Neuron (in vitro differentiated cells): Measurements from ENCODE around the gene MGLL.

Experiments
- H2AFZ ChIP-seq: one replicate; pipeline ENCODE4 v1.6.1; 2013; ENCODE audit warnings: low read depth, mild to moderate bottlenecking, inconsistent platforms, low read length, moderate library complexity
- H3K27me3 ChIP-seq: one replicate; pipeline ENCODE4 v1.6.1; 2013; ENCODE audit warnings: low read length; ENCODE audit not compliant: insufficient read depth
- H3K36me3 ChIP-seq: one replicate; pipeline ENCODE4 v1.6.1; 2013; ENCODE audit warnings: low read length; ENCODE audit not compliant: insufficient read depth
- H3K4me1 ChIP-seq: one replicate; pipeline ENCODE4 v1.6.1; 2013; ENCODE audit warnings: low read length; ENCODE audit not compliant: insufficient read depth
- H3K4me3 ChIP-seq: 2 replicates; pipeline ENCODE4 v1.5.1; 2013; ENCODE audit warnings: mild to moderate bottlenecking, low read length, moderate library complexity
- H3K9me3 ChIP-seq: one replicate; pipeline ENCODE4 v1.6.1; 2013; ENCODE audit warnings: low read length

MGLL gene

DNA sequence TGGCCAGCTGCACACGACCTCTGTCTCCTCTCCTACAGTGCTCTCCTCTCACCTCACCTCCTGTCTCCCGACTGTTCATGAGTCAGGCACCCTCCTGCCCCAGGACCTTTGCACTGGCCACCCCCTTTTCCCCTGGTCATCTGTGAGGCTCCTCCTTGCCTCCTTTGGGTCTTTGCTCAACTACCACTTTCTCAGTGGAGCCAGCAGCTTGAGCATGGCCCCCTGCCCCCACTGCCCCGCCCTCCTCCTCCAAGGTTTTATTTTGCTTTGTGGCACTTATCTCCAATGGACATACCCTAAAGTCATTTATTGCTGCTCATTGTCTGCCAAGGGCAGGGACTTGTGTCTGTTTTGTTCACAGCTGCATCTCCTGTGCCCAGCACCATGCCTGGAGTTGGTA, 64.3 kb downstream of the MGLL start:
- no peak overlapping the region for H3K4me3 ChIP-seq
- no peaks in the 10 kb centered on the region for H3K4me1 ChIP-seq
- peaks cover 21% of the 10 kb centered on the region for H3K27me3 ChIP-seq
- H2AFZ ChIP-seq: no peak overlapping the region
- H3K9me3 ChIP-seq: no peaks in the 10 kb centered on the region
- H3K36me3 ChIP-seq: no peaks in the 10 kb centered on the region

DNA sequence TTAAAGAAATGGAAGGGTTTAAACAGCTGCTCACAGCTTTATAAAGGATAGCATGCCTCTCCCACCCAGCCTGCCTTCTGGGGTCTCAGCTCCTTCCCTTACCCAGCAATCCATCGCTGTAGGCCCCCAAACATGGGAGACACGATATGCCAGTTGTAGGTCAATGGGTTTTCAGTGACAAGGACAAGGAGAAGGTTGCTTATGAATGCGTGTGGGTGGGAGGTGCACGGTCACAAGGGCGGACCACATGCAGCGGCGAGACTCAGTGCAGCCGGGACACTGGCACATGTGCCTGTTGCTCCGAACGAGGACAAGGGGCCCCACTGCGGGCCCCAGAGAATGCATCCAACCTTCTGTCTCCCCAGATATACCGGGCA, 67.0 kb downstream of the MGLL start:
- Histone ChIP-seq H3K9me3 (no peaks in the 10 kb centered on the region), H3K27me3 (peaks cover 10% of the 10 kb centered on the region), H2AFZ (no peak overlapping the region), H3K4me1 (no peaks in the 10 kb centered on the region), H3K36me3 (no peaks in the 10 kb centered on the region), H3K4me3 (no peak overlapping the region)

DNA sequence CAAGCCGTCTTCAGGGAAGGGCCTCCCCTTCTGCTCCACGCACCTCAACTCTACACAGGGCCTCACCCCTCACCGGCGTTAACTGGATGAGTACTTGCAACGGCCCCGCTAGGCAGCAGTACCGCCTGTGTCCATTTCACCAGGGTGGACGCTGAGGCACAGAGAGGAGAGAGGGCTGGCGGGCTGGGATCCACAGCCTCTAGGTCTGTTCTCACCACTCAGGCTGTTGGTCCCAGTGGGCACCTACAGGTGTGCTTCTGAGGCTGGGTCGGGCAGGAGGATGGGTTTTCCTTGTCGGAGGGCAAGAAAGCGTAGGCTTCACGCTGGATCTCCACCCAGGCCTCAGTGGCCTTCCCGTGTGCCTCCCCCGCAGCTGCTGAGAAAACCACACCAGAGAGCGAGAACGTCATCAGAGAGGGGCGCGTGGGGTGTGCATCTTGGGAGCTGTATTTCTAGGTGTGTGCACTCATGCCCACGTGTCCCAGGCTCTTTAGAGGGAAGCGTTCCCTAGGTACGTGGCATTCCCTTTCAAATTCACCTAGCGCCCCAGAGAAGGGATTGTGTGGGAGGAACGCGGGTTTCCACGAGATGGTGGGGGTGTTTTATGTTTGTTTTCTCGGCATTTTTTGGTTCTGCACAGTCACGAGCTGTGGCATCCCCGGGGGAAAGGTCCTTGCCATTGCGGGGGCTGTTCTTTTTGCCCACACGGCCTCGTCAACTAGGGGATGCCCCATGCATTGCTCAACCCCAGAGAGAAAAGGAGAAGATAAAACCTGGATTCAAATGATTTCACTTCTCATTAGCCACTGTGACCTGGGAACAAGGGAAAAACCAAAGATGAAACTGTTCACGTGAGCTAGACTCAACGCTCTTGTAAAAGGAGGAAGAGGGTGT, 67.7 kb downstream of the MGLL start:
- Histone ChIP-seq H2AFZ (no peak overlapping the region), H3K9me3 (no peaks in the 10 kb centered on the region), H3K27me3 (peaks cover 10% of the 10 kb centered on the region), H3K36me3 (no peaks in the 10 kb centered on the region), H3K4me3 (no peak overlapping the region), H3K4me1 (no peaks in the 10 kb centered on the region)

DNA sequence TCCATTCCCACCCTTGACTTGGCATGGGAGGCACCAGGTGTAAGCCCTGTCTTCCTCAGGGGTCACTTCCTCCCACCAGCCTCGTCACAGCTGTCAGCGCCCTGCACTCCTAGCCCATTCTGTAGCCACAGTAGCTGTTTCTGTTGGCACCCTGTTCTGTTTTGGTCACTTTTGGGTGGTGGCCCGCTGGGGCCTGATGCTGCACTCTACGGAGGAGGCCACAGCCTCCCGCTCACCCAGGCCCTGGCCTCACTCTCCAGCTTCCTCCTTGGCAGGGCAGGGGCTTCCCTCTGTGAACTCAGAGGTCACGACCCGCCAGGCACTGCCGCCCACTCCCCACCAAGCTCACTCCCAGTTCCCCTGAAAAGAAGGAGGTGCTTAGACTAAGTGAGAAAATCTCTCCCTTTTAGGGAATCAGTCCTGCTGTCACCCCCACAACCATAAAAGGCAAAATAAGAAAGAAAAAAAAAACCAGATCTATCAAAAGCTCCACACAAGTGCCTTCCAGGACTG, 68.4 kb downstream of the MGLL start:
- no peaks in the 10 kb centered on the region for H3K9me3 ChIP-seq
- no peaks in the 10 kb centered on the region for H3K4me1 ChIP-seq
- H3K36me3 ChIP-seq: no peaks in the 10 kb centered on the region
- no peak overlapping the region for H3K4me3 ChIP-seq
- no peak overlapping the region for H2AFZ ChIP-seq
- peaks cover 6% of the 10 kb centered on the region for H3K27me3 ChIP-seq

DNA sequence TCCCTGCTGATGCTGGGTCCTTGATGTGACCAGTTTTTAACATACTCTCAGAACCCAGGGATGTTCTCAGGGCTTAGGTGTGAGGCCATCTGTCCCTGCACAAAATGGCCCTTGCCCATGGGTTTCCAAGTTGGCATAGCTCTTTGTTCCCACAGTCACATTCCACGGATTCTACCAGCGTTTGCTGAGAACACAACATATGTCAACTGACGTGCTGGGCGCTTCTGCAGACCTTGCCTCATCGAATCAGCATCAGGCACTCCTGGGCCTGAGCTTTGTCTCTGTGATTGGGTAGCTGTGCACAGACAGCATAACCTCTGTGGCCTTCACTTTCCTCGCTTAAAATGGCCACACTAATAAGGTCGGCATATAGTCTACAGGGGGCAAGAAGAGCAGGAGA, 69.0 kb downstream of the MGLL start:
- Histone ChIP-seq H3K4me3 (no peak overlapping the region), H3K9me3 (no peaks in the 10 kb centered on the region), H3K27me3 (peaks cover 6% of the 10 kb centered on the region), H3K36me3 (no peaks in the 10 kb centered on the region), H2AFZ (no peak overlapping the region), H3K4me1 (no peaks in the 10 kb centered on the region)

DNA sequence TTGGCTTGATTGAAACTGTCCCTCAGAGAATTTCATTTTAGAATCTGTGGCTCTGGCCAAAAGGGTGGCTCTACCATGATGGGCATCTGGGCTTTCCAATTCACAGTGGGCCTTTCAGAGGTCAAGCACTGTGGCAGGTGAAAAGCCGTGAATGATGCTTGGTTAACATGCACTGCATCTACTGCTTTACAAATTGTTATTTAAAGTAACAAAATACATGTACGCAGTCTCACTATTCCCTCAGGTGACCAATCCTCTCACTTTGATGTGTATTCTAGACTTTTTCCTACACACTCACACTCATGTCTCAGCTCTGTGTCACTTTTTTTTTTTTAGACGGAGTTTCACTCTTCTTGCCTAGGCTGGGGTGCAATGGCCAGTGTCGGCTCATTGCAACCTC, 70.5 kb downstream of the MGLL start:
- H3K4me1 ChIP-seq: no peaks in the 10 kb centered on the region
- no peak overlapping the region for H2AFZ ChIP-seq
- H3K4me3 ChIP-seq: no peak overlapping the region
- H3K9me3 ChIP-seq: no peaks in the 10 kb centered on the region
- no peaks in the 10 kb centered on the region for H3K36me3 ChIP-seq
- H3K27me3 ChIP-seq: peaks cover 3% of the 10 kb centered on the region

DNA sequence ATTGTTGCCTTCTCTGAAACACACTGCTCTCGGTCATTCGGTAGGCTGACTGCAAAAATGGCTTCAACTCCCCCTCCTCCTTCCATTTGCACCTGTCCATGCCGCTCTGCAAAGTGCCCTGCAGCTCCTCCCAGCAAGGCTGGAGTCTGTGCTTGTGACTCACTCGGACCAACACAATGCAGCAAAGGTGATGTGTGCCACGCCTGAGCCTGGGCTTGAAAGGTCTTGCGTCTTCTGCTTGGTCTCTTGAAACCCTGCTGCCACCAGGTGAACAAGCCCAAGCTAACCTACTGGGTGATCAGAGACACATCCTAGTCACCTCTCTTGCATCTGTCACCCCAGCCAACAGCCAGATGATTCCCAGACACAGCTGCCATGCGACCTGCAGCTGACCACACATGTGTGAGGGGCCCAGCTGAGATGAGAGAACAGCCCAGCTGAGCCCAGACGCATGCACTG, 71.1 kb downstream of the MGLL start:
- no peak overlapping the region for H2AFZ ChIP-seq
- peaks cover 3% of the 10 kb centered on the region for H3K27me3 ChIP-seq
- no peaks in the 10 kb centered on the region for H3K36me3 ChIP-seq
- no peak overlapping the region for H3K4me3 ChIP-seq
- H3K4me1 ChIP-seq: no peaks in the 10 kb centered on the region
- no peaks in the 10 kb centered on the region for H3K9me3 ChIP-seq

DNA sequence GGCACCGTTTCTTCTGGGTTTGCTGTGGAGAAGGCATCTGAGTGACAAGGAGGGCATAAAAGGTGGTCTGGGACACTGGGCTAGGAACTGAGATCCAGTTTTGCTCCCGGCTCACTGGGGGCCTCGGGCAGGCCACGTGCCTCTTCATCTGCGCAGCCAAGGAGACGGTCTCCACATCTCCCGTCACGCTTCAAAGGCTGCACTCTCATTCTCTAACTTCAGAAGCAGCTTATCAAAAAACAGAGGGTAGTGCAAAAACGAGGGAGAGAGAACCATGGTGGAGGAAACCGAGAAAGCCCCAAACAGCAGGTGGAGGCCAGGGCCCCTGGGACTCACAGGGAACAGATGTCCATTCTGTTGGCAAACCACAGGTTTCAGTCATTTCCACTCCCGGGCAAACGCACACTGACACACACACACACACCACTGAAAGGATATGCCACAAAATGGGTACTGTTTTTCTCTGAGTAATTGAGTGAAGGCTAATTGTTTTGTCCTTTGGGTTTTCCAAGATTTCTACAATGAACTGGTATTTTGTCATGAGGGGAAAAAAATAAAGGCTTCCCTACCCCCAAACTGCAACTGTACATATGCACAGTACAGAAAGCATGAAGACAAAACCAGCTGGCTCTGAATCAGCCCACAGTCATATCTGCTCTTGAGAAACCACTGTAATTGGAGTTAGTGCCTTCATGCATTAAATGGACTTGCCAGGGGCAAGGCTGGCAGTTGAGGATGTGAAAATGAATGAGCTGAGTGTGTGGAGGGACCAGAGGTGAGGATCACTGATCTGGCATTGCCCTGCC, 71.9 kb downstream of the MGLL start:
- Histone ChIP-seq H3K27me3 (peaks cover 3% of the 10 kb centered on the region), H3K9me3 (no peaks in the 10 kb centered on the region), H3K4me1 (no peaks in the 10 kb centered on the region), H3K4me3 (no peak overlapping the region), H2AFZ (no peak overlapping the region), H3K36me3 (no peaks in the 10 kb centered on the region)

DNA sequence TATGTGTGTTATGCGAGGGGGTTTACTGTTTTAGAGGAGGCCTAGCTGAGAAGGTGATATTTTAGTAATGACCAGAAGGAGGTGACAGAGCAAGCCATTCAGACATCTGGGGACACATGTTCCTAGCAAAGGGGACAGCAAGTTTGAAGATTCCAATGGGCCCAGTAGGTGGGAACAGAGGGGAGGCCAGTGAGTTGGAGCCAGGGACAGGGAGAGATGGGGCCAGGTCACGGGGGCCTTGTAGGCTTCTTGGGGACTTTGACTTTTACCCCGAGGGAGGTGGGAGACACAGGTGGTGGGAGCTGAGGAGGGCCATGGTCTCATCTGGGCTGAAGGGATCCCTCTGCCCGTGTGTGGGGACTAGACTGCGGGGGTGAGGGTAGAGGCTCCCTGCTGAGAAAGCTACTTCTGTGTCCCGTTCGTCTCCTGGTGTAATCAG, 72.5 kb downstream of the MGLL start:
- Histone ChIP-seq H3K4me1 (no peaks in the 10 kb centered on the region), H3K4me3 (no peak overlapping the region), H3K36me3 (no peaks in the 10 kb centered on the region), H2AFZ (no peak overlapping the region), H3K27me3 (peaks cover 3% of the 10 kb centered on the region), H3K9me3 (no peaks in the 10 kb centered on the region)

DNA sequence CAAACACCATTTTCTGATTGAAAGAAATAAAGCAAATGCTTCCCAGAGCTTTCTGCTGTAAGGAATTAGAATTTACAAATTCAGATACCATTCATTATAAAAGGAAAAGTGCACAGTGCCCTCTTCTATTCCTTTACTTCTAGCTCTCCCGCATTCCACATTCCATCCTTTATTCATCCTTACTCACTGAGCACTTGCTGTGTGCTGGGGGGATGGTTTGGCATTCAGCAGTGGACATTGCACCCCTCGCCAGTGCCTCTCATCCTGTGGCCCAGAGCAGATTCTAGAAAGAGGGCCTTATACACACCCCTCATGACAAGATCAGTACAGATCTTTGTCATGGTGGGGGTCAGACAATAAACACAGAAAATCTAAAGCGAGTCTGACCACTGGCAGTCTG, 73.0 kb downstream of the MGLL start:
- Histone ChIP-seq H3K4me1 (no peaks in the 10 kb centered on the region), H3K36me3 (no peaks in the 10 kb centered on the region)

DNA sequence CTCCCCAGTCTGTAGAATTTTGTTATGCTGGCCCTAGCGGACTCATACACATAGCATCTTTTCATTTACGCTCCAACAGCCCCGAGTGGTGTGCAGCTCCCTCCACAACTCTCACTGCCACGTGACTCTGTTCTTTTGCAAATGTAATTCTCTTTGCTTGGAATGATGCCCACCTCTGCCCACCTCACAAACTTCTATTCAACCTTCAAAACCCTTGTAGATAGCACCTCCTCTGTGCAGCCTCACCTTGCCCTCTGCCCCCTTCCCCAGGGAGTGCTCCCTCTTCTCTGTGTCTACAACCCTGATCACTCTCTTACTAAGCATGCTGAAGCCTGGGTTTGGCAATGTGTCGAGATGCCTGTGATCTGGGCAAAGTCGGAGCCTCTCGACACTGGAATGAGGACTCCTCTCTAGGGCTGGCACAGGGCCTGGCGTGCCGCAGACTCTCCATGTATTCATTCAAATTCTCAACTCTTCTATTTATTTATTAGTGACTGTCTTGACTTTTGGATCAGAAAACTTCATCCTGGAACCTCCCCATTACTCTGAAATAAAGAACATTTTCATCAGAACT, 73.5 kb downstream of the MGLL start:
- Histone ChIP-seq H3K27me3 (peaks cover 3% of the 10 kb centered on the region), H3K36me3 (no peaks in the 10 kb centered on the region), H3K4me1 (no peaks in the 10 kb centered on the region), H2AFZ (no peak overlapping the region), H3K4me3 (no peak overlapping the region), H3K9me3 (no peaks in the 10 kb centered on the region)

More for the DNA sequence above, 73.0 kb downstream of the MGLL start:
- H3K9me3 ChIP-seq: no peaks in the 10 kb centered on the region
- peaks cover 3% of the 10 kb centered on the region for H3K27me3 ChIP-seq
- no peak overlapping the region for H2AFZ ChIP-seq
- H3K4me3 ChIP-seq: no peak overlapping the region

DNA sequence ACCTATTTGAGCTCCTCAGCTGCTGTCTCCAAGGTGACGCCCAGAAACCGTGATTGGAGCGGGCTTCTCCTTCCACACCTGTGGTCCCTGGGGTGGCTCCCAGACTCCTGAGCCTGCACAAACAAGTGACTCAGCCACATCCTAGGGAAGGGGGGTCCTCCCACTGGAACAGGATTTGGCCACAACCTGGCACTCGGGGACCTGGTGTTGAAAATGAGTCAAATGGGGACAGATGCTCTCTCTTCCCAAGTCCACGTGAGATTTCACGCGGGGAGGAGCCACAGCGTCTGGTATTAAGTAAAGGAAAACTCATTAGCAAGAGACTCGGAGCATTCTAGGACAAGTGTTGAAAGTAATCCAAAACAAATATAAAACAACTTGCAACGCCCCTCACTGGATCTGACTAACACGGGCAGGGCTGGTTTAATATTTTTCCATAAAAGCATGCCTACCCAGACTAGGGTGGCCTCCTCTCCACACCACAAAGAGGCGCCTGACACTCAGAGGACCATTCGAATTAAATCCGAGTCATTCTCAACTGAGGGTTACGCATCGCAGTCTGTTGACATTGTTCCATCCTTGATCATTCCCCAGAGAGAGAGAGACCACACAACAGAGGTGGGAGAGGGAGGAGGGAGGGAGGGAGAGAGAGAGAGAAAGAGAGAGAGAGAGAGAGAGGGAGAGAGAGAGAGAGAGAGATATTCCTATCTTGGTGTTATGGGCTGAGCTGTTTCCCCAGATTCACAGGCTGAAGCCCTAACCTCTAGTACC, 74.4 kb downstream of the MGLL start:
- no peaks in the 10 kb centered on the region for H3K36me3 ChIP-seq
- H3K4me3 ChIP-seq: no peak overlapping the region
- H3K4me1 ChIP-seq: no peaks in the 10 kb centered on the region
- H2AFZ ChIP-seq: no peak overlapping the region
- H3K9me3 ChIP-seq: no peaks in the 10 kb centered on the region
- peaks cover 3% of the 10 kb centered on the region for H3K27me3 ChIP-seq
